SJCRH30 (cell line): ENCODE data around the gene CAMK2A. TPM values are rescaled to one million over a fixed set of nuclear protein-coding genes. Genes with fewer than 3 reads are reported as not detected.
"Not testable (repeated sequence)": the region's sequence is repeated elsewhere in the genome, so short reads cannot be mapped to it uniquely, and the experiment has no call there.

Experiments used
- DNase-seq, 2 experiments: peaks; one replicate each; pipeline ENCODE4 v3.0.0-alpha.2; 2015 to 2020
- H3K27ac ChIP-seq: fragments of 250-450 bp; sonication (Bioruptor Pico); 2 replicates; pipeline ENCODE4 v1.5.1; 2020; ENCODE audit warnings: mild to moderate bottlenecking, moderate library complexity
- H3K27me3 ChIP-seq: fragments of 250-450 bp; sonication (Bioruptor Pico); 2 replicates; pipeline ENCODE4 v1.5.1; 2020; ENCODE audit warnings: mild to moderate bottlenecking, moderate library complexity
- H3K36me3 ChIP-seq: fragments of 250-450 bp; sonication (Bioruptor Pico); 2 replicates; pipeline ENCODE4 v1.5.1; 2020; ENCODE audit warnings: mild to moderate bottlenecking, moderate library complexity
- H3K4me1 ChIP-seq: fragments of 250-450 bp; sonication (Bioruptor Pico); 2 replicates; pipeline ENCODE4 v1.5.1; 2020; ENCODE audit warnings: mild to moderate bottlenecking, moderate library complexity
- H3K4me3 ChIP-seq: fragments of 250-450 bp; sonication (Bioruptor Pico); 2 replicates; pipeline ENCODE4 v1.5.1; 2020; ENCODE audit warnings: mild to moderate bottlenecking, moderate library complexity
- H3K9me3 ChIP-seq: fragments of 250-450 bp; sonication (Bioruptor Pico); replicated peaks from 2 replicates; pipeline ENCODE4 v1.5.1; 2020; ENCODE audit warnings: mild to moderate bottlenecking, moderate library complexity
- total RNA-seq: library from RNA; depleted of rRNA; stranded (reverse); fragments of >200 nt; shearing (Covaris generic); gene quantifications from 2 replicates; pipeline ENCODE4 v1.2.3, GENCODE V29; 2014

The CAMK2A gene
- total RNA-seq, 1 experiment from 2014 or later: 0.42 TPM

DNA sequence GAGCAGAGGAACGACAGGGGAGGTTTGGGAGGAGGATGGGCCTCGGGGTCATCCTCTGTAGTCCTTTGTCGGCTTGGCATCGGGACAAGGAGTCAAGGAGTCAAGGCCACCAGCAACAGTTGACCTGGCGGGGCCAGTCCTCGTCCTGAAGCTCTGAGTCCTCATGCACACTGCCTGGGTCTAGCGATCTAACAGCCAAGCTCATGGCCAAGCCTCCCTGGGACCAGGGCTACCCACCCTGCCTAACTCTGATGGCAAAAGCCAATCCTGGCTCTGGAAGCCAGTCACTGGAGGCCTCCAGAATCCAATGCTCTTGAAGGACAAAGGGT lies 49.8 kb downstream of the CAMK2A start:
- DNase-seq: no peak
- Histone ChIP-seq H3K4me3 (no peak overlapping the region), H3K9me3 (no peaks in the 10 kb centered on the region), H3K36me3 (no peaks in the 10 kb centered on the region), H3K27me3 (peaks cover 30% of the 10 kb centered on the region), H3K27ac (no peak overlapping the region), H3K4me1 (peaks cover 15% of the 10 kb centered on the region)

DNA sequence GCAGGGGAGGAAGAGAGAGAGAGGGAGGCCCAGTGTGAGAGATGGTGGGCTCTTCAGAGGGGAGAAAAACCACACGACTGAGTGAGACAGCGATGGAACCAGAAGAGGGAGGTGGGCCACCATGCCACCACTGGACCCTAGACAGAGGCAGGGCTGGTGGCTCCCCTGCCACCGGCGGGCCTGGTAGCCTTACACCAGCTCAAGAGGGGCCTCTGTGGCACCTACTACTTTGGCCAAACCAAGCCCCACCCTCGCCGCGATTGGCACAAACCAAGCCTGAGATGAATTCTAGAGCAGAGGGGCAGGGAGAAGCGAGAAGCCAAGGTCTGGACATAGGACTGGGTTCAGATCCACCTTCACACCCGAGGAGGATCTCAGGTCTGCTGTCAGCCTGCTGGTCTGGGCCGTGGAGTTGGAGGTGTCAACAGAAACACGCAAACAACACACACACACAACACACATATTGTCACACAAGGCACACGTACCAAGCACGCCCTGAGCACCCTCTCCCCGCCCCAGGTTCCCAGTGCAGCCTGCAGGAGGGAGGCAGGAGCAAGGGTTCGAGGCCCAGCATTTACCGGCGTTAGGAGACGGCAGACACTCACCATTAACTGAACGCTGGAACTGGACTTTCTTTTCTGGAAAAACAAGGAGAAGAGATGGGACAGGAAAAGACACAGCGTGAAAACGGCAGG lies 50.3 kb downstream of the CAMK2A start:
- no peaks in the 10 kb centered on the region for H3K36me3 ChIP-seq
- DNase-seq: no peak
- H3K27me3 ChIP-seq: peaks cover 29% of the 10 kb centered on the region
- no peaks in the 10 kb centered on the region for H3K9me3 ChIP-seq
- no peak overlapping the region for H3K27ac ChIP-seq
- no peak overlapping the region for H3K4me3 ChIP-seq
- peaks cover 14% of the 10 kb centered on the region for H3K4me1 ChIP-seq

DNA sequence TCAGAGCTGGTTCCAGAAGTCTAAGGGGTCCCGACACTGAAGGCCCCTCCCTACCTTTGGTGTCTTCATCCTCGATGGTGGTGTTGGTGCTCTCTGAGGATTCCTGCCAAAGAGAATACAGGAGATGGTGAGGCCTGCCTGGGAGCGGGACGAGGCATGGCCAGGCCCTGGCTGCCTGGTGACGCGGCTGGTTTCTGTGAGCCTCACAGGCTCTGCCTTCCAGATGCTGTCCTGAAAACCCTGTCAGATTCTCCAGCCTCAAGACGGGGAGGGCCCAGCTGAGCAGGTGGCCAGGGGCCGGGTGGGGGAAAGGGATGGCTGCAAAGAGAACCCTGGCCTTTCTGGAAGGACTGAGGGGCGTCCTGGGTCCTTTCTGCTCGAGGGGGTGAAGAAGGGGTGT lies 50.9 kb downstream of the CAMK2A start:
- no peak overlapping the region for H3K27ac ChIP-seq
- DNase-seq: no peak
- peaks cover 14% of the 10 kb centered on the region for H3K4me1 ChIP-seq
- no peaks in the 10 kb centered on the region for H3K9me3 ChIP-seq
- no peaks in the 10 kb centered on the region for H3K36me3 ChIP-seq
- H3K27me3 ChIP-seq: peaks cover 25% of the 10 kb centered on the region
- no peak overlapping the region for H3K4me3 ChIP-seq

- H3K27ac ChIP-seq: no peak overlapping the region
These were observed 52.4 kb downstream of the CAMK2A start for GRCh38 chr5:150236981-150237754.

DNA sequence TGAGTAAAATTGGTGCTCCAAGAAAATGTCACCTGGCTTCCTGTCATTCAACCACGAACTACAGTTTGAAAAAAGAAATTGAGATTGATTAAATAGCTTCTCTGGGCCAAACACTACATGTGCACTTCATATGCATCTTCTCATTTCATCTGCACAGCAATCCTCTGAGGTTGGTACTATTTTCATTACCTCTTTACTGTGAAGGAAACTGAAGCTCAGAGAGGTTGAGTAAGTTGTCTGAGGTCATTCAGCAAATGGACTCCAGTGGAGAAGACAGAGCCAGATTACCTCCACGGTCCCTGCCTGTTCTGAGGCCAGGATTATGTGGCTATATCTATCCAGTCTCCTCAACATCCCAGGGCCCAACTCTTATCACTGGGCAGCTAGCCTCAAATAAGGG lies 53.3 kb downstream of the CAMK2A start:
- Histone ChIP-seq H3K9me3 (no peaks in the 10 kb centered on the region), H3K36me3 (no peaks in the 10 kb centered on the region), H3K27me3 (peaks cover 17% of the 10 kb centered on the region), H3K4me3 (no peak overlapping the region), H3K27ac (no peak overlapping the region), H3K4me1 (0 out of 2 replicates have a peak, but pooled peaks cover 2% of the 10 kb centered on the region)
- DNase-seq: no peak

More at GRCh38 chr5:150236981-150237754, 52.4 kb downstream of the CAMK2A start:
- H3K4me1 ChIP-seq: peaks cover 10% of the 10 kb centered on the region
- no peak for DNase-seq
- H3K36me3 ChIP-seq: no peaks in the 10 kb centered on the region
- H3K9me3 ChIP-seq: no peaks in the 10 kb centered on the region
- no peak overlapping the region for H3K4me3 ChIP-seq
- peaks cover 23% of the 10 kb centered on the region for H3K27me3 ChIP-seq

DNA sequence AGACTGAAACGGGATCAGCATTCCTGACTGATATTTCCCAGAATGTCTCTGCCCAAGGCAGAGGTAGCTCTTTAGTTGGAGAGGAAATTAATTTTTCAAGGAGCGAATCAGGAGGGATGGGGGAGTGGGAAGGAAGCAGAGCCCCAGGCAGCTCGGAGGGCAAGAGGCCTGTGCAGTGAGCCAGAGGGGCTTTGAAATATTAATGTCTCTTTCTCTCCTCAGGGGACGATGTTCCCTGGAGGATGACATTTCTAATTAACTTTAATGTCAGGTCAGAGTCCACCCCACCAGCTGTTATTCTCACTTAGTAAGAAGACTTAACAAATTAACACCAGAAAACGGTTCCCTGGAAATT lies 54.1 kb downstream of the CAMK2A start:
- DNase-seq: no peak
- Histone ChIP-seq H3K27ac (no peak overlapping the region), H3K36me3 (no peaks in the 10 kb centered on the region), H3K27me3 (peaks cover 13% of the 10 kb centered on the region), H3K9me3 (no peaks in the 10 kb centered on the region), H3K4me3 (no peak overlapping the region), H3K4me1 (0 out of 2 replicates have a peak, but pooled peaks cover 2% of the 10 kb centered on the region)

DNA sequence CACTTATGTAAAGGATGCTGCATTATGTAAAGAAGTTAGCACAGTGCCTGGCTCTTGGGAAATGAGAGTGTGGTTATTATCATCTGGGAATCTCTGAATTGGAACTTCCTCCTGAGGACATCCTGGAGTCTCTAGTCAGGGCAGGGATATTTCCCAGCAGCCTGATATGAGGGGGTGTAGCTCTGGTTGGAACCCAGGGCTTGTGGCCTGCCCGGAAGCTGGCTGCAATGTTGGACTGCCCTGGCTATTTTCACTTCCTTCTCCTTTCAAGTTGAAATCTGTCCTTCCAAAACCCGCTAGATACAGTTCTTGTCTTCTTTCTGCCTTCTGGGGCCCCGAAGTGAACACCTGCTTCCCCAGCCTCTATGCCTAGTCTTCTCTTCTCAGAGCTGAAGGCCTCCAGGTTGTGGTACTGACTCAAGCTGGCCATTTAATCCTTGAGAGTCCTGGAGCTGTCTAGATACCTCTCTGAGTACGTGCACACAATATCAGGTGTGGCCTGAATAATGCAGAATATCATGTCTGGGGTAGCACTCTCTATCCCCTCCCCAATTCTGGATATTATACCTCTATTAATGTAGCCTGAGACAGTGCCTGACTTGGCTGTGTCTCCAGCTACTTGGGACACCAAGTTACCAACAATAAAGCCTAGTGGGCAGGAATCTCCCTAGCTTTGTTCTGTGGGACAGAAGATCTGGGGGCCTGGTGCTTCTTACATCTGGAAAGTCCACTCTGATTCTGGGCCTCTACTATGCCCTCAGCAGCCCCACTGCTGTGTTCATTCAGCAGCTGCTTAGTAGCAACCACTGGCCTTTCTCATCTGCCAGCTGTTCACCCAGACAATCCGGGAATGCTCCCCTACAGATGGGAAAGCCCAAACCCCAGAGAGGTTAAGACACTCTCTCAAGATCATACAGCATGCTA lies 54.7 kb downstream of the CAMK2A start:
- Histone ChIP-seq H3K4me1 (0 out of 2 replicates have a peak, but pooled peaks cover 2% of the 10 kb centered on the region), H3K27me3 (peaks cover 13% of the 10 kb centered on the region), H3K4me3 (no peak overlapping the region), H3K9me3 (no peaks in the 10 kb centered on the region), H3K27ac (no peak overlapping the region), H3K36me3 (no peaks in the 10 kb centered on the region)
- DNase-seq: peak in 1 of 2 experiments; percentile 41

- DNase-seq, H3K36me3 ChIP-seq, H3K4me3 ChIP-seq, H3K27ac ChIP-seq, H3K4me1 ChIP-seq, H3K9me3 ChIP-seq, H3K27me3 ChIP-seq: not testable (repeated sequence)
These were observed 55.9 kb downstream of the CAMK2A start for GRCh38 chr5:150233706-150234105.

GRCh38 chr5:150230842-150231241 lies 58.7 kb downstream of the CAMK2A start:
- H3K4me3 ChIP-seq: no peak overlapping the region
- no peak for DNase-seq

DNA sequence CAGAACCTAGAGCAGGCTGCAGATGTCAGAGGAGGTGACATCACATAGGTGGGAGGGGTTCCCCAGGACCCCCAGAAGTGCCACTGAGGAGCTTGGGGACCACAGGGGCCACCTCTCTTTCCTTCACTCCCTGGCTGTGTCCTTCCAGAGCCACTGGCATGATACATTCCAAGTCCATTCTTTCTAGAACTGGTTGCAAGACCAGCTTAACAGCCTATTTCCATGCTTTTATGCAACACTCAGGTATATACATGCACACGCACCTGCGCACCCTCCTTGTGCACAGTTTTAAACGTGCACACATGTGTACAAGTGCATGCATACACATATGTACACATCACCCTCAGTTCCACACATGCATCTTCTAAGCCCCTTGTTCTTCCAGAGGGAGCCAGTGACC lies 60.0 kb downstream of the CAMK2A start:
- no peak overlapping the region for H3K4me3 ChIP-seq
- no peaks in the 10 kb centered on the region for H3K4me1 ChIP-seq
- no peaks in the 10 kb centered on the region for H3K9me3 ChIP-seq
- no peaks in the 10 kb centered on the region for H3K36me3 ChIP-seq
- DNase-seq: no peak
- no peak overlapping the region for H3K27ac ChIP-seq
- no peaks in the 10 kb centered on the region for H3K27me3 ChIP-seq

More at GRCh38 chr5:150230842-150231241, 58.7 kb downstream of the CAMK2A start:
- H3K9me3 ChIP-seq: no peaks in the 10 kb centered on the region
- 0 out of 2 replicates have a peak, but pooled peaks cover 2% of the 10 kb centered on the region for H3K4me1 ChIP-seq
- no peaks in the 10 kb centered on the region for H3K36me3 ChIP-seq
- no peak overlapping the region for H3K27ac ChIP-seq
- H3K27me3 ChIP-seq: no peaks in the 10 kb centered on the region; the same call in 1 of the 2 replicates

DNA sequence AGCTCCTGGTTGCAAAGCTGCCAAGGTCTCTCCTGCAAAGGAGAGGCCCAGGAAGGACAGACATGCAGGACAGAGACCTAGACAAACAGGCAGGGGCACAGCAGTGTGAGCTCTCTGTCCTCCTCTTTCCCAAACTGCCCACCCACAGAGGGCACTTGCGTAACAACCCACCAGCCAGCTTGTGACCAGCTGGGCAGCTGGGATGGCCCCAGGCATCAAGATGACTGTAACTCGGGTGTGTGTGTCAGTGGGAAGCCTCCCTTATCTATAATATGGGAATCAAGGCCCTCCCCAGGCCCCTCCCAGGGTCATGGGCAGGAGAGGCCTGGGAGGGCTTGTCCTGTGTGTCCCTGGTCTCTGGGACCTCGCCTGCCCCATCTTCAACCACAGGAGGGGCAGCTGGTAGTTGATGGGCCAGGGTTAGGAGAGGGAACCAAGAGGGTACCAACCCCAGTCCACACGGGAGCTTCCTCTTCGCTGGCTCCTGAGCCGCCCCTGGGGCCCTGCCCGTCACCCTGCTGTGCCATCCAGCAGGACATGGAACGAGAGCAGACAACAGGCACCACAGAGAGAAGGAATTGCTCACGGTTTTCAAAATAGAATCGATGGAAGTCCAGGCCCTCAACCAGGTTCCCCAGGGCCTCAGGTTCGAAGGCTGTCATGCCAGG lies 61.8 kb downstream of the CAMK2A start:
- peak in 1 of 2 experiments; percentile 20 for DNase-seq
- Histone ChIP-seq H3K27me3 (no peaks in the 10 kb centered on the region), H3K9me3 (no peaks in the 10 kb centered on the region), H3K4me3 (no peak overlapping the region), H3K36me3 (no peaks in the 10 kb centered on the region), H3K4me1 (no peaks in the 10 kb centered on the region), H3K27ac (no peak overlapping the region)

DNA sequence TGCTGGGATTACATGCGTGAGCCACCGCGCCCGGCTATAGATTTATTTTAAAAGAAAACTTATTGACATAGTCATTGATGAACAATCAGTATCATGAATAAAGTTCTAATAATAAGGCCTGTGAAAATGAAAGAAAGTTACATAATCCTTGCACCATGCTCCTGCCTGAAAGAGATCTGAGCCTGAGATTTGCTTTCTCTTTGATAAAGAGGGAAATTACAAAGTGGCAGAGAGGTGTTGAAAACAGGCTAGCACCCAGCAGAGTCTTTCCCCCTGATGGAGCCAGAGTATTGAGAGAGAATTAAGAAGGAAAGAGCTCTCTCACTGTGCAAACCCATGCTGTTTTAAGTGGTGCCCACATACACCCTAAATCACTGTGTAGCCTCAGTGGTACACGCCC lies 62.5 kb downstream of the CAMK2A start:
- Histone ChIP-seq H3K36me3 (no peaks in the 10 kb centered on the region), H3K4me1 (no peaks in the 10 kb centered on the region), H3K4me3 (no peak overlapping the region), H3K27ac (no peak overlapping the region), H3K27me3 (no peaks in the 10 kb centered on the region), H3K9me3 (no peaks in the 10 kb centered on the region)
- no peak for DNase-seq

- Histone ChIP-seq H3K4me3 (no peak overlapping the region), H3K27ac (no peak overlapping the region), H3K27me3 (peaks cover 10% of the 10 kb centered on the region), H3K4me1 (no peaks in the 10 kb centered on the region), H3K9me3 (no peaks in the 10 kb centered on the region), H3K36me3 (no peaks in the 10 kb centered on the region)
- no peak for DNase-seq
These were observed 65.0 kb downstream of the CAMK2A start for GRCh38 chr5:150224483-150225027.

DNA sequence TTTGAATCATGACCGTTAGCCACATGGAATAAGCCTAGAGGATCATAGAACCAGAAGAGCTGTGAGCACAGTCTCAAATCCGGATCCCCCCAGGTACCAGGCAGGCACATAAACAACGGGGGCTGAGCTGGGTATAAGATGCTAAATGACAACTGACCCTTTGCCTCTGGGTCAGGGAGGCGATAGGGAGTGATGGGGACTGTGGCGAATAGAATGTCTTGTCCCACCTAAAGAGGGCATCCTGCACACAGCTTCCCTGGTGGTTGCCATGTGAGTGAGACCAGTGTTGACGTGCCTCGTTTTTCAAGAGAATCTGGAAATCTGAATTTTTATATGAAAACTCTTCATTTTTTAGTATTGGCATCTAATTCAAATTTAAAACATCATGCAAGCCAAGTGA lies 66.1 kb downstream of the CAMK2A start:
- no peak for DNase-seq

More for the DNA sequence above, 66.1 kb downstream of the CAMK2A start:
- Histone ChIP-seq H3K27ac (no peak overlapping the region), H3K27me3 (peaks cover 10% of the 10 kb centered on the region), H3K4me3 (no peak overlapping the region), H3K36me3 (no peaks in the 10 kb centered on the region), H3K9me3 (no peaks in the 10 kb centered on the region), H3K4me1 (no peaks in the 10 kb centered on the region)
